Small intestine (tissue), 4 donors: Measurements from ENCODE around the gene TSPAN10. TPM values are rescaled to one million over a fixed set of nuclear protein-coding genes. Genes with fewer than 3 reads are reported as not detected.

Source experiments
- polyA plus RNA-seq, 4 donors: library from polyadenylated mRNA; stranded (reverse) in 3 of 4; unstranded in 1 of 4; fragments of 200-250 nt in 3 of 4; fragments of 120-200 nt in 1 of 4; gene quantifications; one replicate each; pipeline versions ENCODE4 v1.2.1 to v1.2.3, GENCODE V29; 2013
- donor health status: healthy with polysubstance abuse.
- donor health status: Bipolar disorder and iron deficiency.
- donor health status: healthy.

Gene TSPAN10
- polyA plus RNA-seq, 4 donors, result 0.40 to 1.1 TPM; not detected in 2

Other genes starting within 250 kb of the TSPAN10 start
- 10 to 100 TPM in 2 of 4 donors, 1 to 10 TPM in 2; 2.2 to 26.9 (median 9.8) TPM for gene BAHCC1, start 241.7 kb upstream of the TSPAN10 start, polyA plus RNA-seq
- gene ACTG1, start 124.4 kb upstream of the TSPAN10 start, polyA plus RNA-seq, result 1,000 to 10,000 TPM; 1,318 to 3,459 (median 1,787) TPM
- gene FSCN2, start 108.8 kb upstream of the TSPAN10 start, polyA plus RNA-seq, result 1 to 10 TPM in 2 of 4 donors, not detected in 2; 1.2 to 1.3 TPM
- 10 to 100 TPM; 23.7 to 30.2 (median 26.9) TPM for gene FAAP100, start 84.8 kb upstream of the TSPAN10 start, polyA plus RNA-seq
- 10 to 100 TPM; 33.0 to 45.0 (median 34.1) TPM for gene NPLOC4, start 84 bp upstream of the TSPAN10 start, polyA plus RNA-seq
- gene PDE6G, start 19.3 kb downstream of the TSPAN10 start, polyA plus RNA-seq, result 1 to 10 TPM in 3 of 4 donors, not detected in 1; 1.4 to 7.8 (median 2.8) TPM
- gene OXLD1, start 29.4 kb downstream of the TSPAN10 start, polyA plus RNA-seq, result 10 to 100 TPM; 22.1 to 76.0 (median 65.2) TPM
- gene CCDC137, start 29.5 kb downstream of the TSPAN10 start, polyA plus RNA-seq, result 10 to 100 TPM; 18.1 to 89.2 (median 21.7) TPM
- 10 to 100 TPM; 34.1 to 76.9 (median 51.4) TPM for gene ARL16, start 46.6 kb downstream of the TSPAN10 start, polyA plus RNA-seq
- 100 to 1,000 TPM in 2 of 4 donors, 10 to 100 TPM in 2; 78.8 to 284 (median 134) TPM for gene HGS, start 46.8 kb downstream of the TSPAN10 start, polyA plus RNA-seq
- gene MRPL12, start 66.2 kb downstream of the TSPAN10 start, polyA plus RNA-seq, result 100 to 1,000 TPM in 3 of 4 donors, 10 to 100 TPM in 1; 46.3 to 258 (median 170) TPM
- gene SLC25A10, start 75.1 kb downstream of the TSPAN10 start, polyA plus RNA-seq, result 10 to 100 TPM; 40.3 to 79.1 (median 57.3) TPM
- gene GCGR, start 167.0 kb downstream of the TSPAN10 start, polyA plus RNA-seq, result 1 to 10 TPM in 3 of 4 donors, under 1 TPM in 1; 0.27 to 2.2 (median 1.7) TPM
- 10 to 100 TPM; 19.5 to 87.6 (median 48.5) TPM for gene MCRIP1, start 196.1 kb downstream of the TSPAN10 start, polyA plus RNA-seq
- gene PPP1R27, start 197.9 kb downstream of the TSPAN10 start, polyA plus RNA-seq, result 1 to 10 TPM in 1 of 4 donors, under 1 TPM in 2, not detected in 1; 0.12 to 2.5 (median 0.49) TPM
- 1,000 to 10,000 TPM in 3 of 4 donors, 100 to 1,000 TPM in 1; 792 to 1,191 (median 1,005) TPM for gene P4HB, start 223.3 kb downstream of the TSPAN10 start, polyA plus RNA-seq
- gene ARHGDIA, start 234.1 kb downstream of the TSPAN10 start, polyA plus RNA-seq, result 100 to 1,000 TPM; 190 to 411 (median 341) TPM